ENCODE data around the gene PKDREJ.

PKDREJ gene

DNA sequence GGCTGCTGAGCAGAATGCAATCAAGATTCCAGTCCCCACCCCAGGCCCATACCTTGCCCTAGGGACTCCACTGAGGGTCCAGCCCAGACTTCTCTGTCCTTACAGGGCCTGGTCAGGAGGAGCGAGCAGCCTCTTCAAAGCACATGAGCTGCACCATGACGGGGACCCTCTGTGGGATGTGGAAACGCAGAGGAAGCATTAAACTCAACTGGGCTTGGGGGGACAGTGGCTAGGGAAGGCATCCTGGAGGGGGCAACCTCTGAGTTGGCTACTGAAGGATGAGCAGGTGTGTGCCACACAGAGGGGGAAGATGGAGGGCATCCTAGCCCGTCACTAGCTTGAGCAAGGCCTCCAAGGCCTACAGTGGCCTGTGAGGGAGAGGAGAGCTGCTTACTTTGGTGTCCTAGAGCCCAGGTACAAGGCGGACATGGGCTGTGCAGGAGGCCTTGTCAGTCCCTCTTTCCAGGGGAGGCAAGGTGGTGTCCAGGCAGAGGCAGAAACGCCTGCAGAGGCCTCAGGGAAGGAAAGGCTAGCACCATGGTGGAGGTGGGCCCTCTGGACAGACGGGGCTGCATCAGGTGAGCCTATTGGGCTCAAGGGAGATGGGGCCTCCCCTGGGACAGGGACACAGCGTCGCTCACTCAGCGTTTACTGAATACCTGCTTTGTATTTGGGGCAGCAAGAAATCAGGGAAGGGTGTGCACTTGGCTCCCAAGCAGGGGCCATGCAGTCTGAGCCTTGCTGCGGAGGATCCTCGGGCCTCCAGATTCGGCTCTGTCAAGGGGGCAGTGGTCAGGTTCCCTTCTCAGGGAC is 18.9 kb upstream of the PKDREJ start:
- Mint-ChIP-seq H3K27ac (peak overlapping the region; percentile 23), H3K27me3 (no peaks in the 10 kb centered on the region), H3K36me3 (ENCODE audit: low read depth) (peaks cover 100% of the 10 kb centered on the region), H3K4me1 (ENCODE audit: low read depth) (peaks cover 13% of the 10 kb centered on the region), H3K9me3 (no peaks in the 10 kb centered on the region), H3K4me3 (no peak overlapping the region)
- intact Hi-C loops (cut with micrococcal nuclease), result no loop called here

DNA sequence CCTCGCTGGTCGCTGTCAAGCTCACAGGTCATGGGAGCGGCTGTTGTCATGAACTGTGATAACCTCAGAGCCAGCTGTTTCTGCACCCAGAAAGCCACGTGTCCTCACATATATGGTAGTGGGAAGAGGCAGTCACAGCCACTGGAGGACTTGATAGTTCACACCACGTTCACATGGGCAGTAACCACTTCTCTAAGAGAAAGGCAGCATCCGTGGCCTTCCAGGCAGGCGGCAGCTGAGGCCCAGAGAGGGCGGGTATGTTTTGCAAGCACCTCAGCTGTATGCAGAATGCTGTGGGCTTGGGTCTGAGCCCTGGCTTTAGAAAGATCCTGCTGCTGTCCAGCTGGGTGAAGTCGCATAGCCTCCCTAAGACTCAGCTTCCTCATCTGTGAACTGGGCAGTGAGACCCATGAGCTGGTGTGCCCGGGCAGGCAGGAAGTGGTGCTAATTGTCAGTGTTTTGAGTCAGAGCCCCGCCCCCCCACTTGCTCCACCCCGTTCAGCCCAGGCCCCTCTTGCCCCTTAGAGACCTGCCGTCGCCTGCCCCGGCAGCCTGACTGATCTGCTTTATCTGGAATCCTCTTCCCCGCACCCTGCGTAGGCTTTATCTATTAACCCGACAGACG is 18.0 kb upstream of the PKDREJ start:
- intact Hi-C loops (cut with micrococcal nuclease), result no loop called here
- Mint-ChIP-seq H3K9me3 (no peaks in the 10 kb centered on the region), H3K27ac (peak overlapping the region; percentile 17), H3K4me3 (no peak overlapping the region), H3K36me3 (ENCODE audit: low read depth) (peaks cover 100% of the 10 kb centered on the region), H3K27me3 (no peaks in the 10 kb centered on the region), H3K4me1 (ENCODE audit: low read depth) (peaks cover 10% of the 10 kb centered on the region)

DNA sequence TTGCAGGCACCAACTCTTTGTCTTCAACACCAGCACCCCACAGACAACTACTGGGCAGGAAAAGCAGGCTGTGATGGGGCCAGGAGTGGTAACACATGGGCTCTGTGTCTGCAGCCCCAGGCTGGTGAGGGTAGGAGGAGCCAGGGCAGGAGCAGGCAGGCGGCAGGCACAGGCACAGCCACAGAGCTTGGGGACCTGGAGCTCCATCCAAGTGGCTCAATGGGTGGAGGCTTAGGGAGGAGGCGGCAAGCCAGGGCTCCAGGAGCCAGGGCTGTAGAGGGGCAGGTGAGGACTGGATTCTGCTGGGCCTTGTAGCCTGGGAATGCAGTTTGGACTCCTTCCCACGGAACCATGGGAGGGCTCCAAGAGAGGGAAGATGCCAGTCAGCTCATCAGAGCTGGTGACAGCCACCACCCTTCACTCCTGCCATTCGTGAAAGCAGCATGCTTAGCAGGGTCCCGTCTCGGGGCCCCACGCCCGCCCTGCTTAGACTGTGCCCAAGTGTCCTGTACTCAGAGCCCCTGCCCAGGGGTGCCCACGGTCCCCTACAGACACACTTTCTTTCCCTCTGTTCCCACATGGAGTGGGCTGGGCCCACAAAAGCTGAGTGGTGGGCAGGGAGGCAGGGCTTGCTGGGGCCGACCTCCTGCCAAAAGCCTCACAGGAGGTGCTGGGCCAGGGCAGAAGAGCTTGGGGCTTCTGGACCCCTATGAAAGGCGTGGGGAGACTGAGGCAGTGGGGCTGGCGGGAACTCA is 17.1 kb upstream of the PKDREJ start:
- H3K9me3 Mint-ChIP-seq, result peaks cover 5% of the 10 kb centered on the region
- peak overlapping the region; percentile 17 for H3K27ac Mint-ChIP-seq
- H3K4me1 Mint-ChIP-seq (ENCODE audit: low read depth), result peaks cover 18% of the 10 kb centered on the region
- peaks cover 100% of the 10 kb centered on the region for H3K36me3 Mint-ChIP-seq (ENCODE audit: low read depth)
- intact Hi-C loops (cut with micrococcal nuclease), result no loop called here
- H3K27me3 Mint-ChIP-seq, result no peaks in the 10 kb centered on the region
- no peak overlapping the region for H3K4me3 Mint-ChIP-seq

DNA sequence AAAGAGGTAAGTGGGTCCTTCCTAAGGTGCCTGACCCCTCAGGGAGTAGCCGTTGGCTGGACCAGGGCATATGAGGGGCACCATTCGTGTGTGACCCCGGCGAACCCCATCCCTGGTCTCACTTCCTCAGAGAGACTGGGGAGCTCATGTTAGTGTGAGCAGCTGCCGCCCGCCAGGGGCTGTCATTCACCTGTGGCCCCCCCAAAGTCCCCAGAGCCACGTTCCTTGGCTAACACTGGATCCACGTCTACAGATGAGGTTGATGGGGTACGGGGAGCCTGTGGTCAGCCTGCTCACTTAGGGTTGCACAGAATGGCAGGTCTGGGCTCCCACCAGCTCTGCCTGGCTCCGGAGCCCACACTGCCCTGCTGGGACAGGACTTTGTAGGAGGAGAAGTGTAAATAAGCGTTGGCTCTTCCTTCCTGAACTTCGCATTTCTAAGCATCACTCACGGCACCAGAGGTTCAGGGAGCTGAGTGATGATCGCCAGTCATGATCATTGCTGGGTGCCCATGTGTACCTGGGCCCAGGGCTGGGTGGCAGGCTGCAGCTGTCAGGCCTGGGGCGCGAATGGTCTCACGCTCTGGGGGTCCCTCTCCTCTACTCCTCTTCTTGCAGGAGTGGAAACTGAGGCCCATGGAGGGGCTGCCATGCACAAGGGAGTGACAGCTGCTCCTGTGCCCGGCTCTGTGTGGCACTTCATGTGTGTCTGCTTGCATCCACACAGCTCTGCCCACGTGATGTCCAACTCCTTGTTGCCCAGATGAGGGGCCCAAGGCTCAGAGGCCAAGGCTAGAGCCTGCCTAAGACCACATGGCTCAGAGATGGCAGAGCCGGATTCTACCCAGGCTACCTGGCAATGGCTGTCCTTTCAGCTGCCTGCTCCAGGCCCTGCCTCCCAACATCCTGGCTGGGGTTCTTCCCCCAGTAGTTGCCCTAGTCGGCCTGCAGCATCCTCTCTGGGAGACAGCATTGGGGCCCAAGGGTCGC is 15.8 kb upstream of the PKDREJ start:
- Mint-ChIP-seq H3K4me1 (ENCODE audit: low read depth) (peaks cover 18% of the 10 kb centered on the region), H3K27ac (no peak overlapping the region), H3K9me3 (peaks cover 7% of the 10 kb centered on the region), H3K4me3 (no peak overlapping the region), H3K27me3 (no peaks in the 10 kb centered on the region), H3K36me3 (ENCODE audit: low read depth) (peaks cover 100% of the 10 kb centered on the region)
- intact Hi-C loops (cut with micrococcal nuclease), result no loop called here

DNA sequence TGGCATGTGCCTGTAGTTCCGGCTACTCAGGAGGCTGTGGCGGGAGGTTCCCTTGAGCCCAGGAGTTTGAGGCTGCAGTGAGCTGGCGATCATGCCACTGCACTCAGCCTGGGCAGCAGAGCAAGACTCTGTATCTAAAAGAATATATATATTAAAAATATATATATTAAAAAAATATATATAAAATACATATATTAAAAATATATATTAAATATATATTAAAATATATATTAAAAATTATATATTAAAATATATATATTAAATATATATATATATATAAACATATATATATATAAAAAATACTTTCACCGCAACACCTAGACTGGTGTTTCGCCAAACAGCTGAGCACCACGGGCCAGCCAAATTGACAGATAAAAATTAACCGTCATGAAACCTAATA is 13.4 kb upstream of the PKDREJ start:
- H3K27ac Mint-ChIP-seq, result peak overlapping the region; percentile 21
- H3K4me3 Mint-ChIP-seq, result no peak overlapping the region
- intact Hi-C loops (cut with micrococcal nuclease), result no loop called here
- peaks cover 18% of the 10 kb centered on the region for H3K4me1 Mint-ChIP-seq (ENCODE audit: low read depth)
- H3K27me3 Mint-ChIP-seq, result no peaks in the 10 kb centered on the region
- peaks cover 100% of the 10 kb centered on the region for H3K36me3 Mint-ChIP-seq (ENCODE audit: low read depth)
- H3K9me3 Mint-ChIP-seq, result peaks cover 7% of the 10 kb centered on the region

DNA sequence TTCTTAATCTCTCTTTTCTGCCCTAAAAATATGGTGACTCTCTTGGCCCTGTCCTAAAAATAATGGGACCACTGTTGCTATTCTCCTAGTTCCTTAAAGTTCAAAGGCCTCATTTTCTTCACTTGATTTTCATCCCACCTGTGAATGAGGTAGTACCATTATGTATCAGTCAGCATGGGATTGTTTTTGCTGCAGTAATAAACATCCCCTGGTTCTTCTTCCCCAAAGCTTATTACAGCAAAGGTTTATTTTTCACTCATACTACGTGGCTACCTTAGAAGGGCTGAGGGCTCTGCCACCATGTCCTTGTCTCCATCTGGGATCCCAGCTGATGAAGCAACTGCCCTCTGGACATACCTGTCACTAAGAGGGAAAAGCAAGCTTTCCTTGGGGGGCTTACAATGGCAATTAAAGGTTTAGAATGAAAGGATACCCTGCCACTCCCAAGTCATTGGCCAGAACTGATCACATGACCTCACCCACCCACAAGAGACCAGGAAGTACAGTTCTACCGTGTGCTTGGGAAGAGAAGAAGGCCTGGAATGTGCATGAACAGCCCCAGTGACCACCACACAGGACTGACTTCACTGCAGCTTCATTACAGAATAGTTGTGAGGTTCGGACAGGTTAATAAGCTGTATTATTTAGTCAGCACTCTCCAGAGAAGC is 12.4 kb upstream of the PKDREJ start:
- Mint-ChIP-seq H3K4me1 (ENCODE audit: low read depth) (peaks cover 12% of the 10 kb centered on the region), H3K27me3 (no peaks in the 10 kb centered on the region), H3K36me3 (ENCODE audit: low read depth) (peaks cover 96% of the 10 kb centered on the region), H3K27ac (peak overlapping the region; percentile 21), H3K4me3 (no peak overlapping the region), H3K9me3 (peaks cover 7% of the 10 kb centered on the region)
- intact Hi-C loops (cut with micrococcal nuclease), result no loop called here

DNA sequence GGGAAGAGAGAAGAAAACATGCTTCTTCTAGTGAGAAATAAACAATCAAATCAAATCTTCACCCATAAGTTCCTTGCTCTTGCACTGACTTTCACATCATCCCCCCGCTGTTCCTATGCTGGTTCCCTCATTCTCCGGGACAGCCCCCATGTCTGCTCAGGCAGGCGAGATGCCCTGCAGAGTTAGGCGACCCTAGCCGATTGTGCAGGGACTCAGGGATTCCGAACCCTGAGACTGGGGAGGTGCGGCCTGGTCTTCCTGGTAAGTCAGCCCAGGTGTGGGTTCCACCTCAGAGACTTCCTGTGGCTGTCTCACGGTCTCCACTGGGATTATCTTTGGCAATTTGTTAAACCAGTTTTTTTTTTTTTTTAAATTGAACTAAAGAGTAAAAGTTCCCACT is 11.2 kb upstream of the PKDREJ start:
- peaks cover 7% of the 10 kb centered on the region for H3K9me3 Mint-ChIP-seq
- no peaks in the 10 kb centered on the region for H3K27me3 Mint-ChIP-seq
- H3K27ac Mint-ChIP-seq, result no peak overlapping the region
- H3K4me1 Mint-ChIP-seq (ENCODE audit: low read depth), result peaks cover 16% of the 10 kb centered on the region
- intact Hi-C loops (cut with micrococcal nuclease), result no loop called here
- peaks cover 95% of the 10 kb centered on the region for H3K36me3 Mint-ChIP-seq (ENCODE audit: low read depth)
- H3K4me3 Mint-ChIP-seq, result no peak overlapping the region

DNA sequence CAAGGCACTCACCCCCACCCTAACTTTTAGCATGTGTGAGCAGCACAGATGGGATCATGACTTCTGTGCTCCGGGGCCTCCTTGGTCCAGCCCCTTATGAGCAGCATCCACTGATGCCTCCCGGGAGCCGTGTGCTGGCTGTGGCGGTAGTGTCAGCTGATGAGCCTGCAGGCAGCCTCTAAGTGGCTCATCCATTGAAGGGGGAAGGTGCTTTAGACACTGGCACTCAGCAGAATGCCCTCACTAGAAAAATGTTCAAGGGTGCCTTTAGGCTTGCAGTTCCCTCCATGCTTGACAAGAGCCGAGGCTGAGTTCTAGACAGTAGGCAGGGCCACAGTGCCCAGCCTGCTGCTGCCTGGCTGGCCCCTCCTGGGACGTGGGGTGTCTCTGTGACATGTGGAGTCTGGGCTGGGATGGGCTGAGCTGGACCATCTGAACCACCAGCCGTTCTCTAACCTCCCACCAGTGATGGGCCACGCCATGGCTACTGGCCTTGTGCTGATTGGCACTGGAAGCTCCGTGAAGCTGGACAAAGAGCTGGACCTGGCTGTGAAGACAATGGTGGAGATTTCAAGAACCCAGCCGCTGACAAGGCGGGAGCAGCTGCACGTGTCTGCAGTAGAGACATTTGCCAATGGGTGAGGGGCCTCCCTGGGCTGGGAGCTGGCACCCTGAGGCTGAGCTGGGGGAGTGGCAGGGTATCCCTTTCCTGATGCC is 10.4 kb upstream of the PKDREJ start:
- Mint-ChIP-seq H3K36me3 (ENCODE audit: low read depth) (peaks cover 88% of the 10 kb centered on the region), H3K27ac (no peak overlapping the region), H3K27me3 (no peaks in the 10 kb centered on the region), H3K4me3 (no peak overlapping the region), H3K9me3 (peaks cover 7% of the 10 kb centered on the region), H3K4me1 (ENCODE audit: low read depth) (peaks cover 20% of the 10 kb centered on the region)
- intact Hi-C loops (cut with micrococcal nuclease), result no loop called here

DNA sequence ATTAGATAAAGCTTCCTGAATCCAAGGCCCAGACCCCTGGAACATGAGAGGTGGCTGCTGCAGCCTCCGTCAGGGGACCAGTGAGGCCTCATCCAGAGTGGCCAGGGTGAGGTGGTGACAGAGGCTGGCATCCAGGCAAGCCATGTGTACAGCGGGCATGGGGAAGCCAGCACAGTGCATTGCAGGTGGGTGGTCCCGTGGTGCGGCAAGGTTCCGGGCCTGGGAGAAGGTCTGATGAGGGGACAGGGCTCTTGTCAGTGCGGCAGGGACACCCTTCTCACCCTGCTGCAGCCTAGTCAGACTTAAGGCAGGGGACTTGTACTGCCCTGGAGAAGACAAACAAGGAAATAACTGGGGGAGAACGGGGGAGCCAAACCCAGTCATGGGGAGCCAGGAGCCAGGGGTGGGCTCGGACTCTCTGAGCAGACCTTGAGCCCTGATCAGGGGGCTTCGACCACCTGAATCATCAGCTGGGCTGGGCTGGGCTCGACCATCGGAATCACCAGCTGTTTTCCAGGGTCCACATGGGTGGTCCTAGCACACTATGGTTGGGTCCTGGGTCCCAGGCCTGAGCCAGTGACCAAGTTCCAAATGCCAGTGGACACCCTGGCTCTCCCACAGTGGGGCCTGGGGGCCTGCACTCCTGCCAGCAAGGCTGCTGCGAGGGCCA is 9.8 kb upstream of the PKDREJ start:
- Mint-ChIP-seq H3K4me3 (no peak overlapping the region), H3K27ac (no peak overlapping the region), H3K9me3 (peaks cover 7% of the 10 kb centered on the region), H3K36me3 (ENCODE audit: low read depth) (peaks cover 86% of the 10 kb centered on the region), H3K27me3 (no peaks in the 10 kb centered on the region), H3K4me1 (ENCODE audit: low read depth) (peaks cover 26% of the 10 kb centered on the region)
- intact Hi-C loops (cut with micrococcal nuclease), result no loop called here

DNA sequence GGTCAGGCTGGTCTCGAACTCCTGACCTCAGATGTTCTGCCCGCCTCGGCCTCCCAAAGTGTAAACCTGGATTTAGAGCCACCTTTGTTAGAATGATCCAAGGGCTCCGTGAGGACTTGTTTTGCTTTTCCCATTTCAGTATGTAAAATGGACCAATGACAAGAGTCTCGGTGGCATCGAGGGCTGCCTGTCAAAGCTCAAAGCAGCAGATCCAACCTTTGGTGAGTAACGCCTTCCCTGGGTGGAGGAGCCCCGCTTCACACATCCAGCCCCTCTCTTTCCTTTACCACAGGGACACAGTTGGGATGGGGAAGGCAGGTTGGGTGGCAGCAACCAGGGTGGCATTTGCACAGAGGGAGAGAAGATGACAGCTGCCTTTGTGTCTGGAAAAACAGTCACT is 9.1 kb upstream of the PKDREJ start:
- peaks cover 31% of the 10 kb centered on the region for H3K4me1 Mint-ChIP-seq (ENCODE audit: low read depth)
- H3K27ac Mint-ChIP-seq, result no peak overlapping the region
- intact Hi-C loops (cut with micrococcal nuclease), result no loop called here
- no peak overlapping the region for H3K4me3 Mint-ChIP-seq
- H3K9me3 Mint-ChIP-seq, result peaks cover 7% of the 10 kb centered on the region
- no peaks in the 10 kb centered on the region for H3K27me3 Mint-ChIP-seq
- peaks cover 78% of the 10 kb centered on the region for H3K36me3 Mint-ChIP-seq (ENCODE audit: low read depth)

DNA sequence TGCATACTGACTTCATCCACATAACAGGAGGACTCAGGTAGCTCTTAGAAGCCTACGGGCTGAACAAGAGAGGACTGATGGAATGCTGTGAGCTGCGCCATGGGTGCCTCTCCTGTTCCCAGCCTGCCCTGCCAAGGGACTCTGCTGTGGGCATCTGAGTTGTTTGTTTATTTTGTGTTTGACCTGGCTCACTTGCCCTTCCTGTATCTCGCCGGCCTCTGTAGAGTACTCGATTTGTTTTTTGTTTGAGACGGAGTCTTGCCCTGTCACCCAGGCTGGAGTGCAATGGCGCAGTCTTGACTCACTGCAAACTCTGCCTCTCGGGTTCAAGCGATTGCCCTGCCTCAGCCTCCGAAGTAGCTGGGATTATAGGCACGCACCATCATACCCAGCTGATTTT is 6.4 kb upstream of the PKDREJ start:
- H3K9me3 Mint-ChIP-seq, result no peaks in the 10 kb centered on the region
- intact Hi-C loops (cut with micrococcal nuclease), result loop anchor here (2.0 kb wide), 1 partner anchor 119 kb away; the partner anchor contains the start of gene PPARA
- H3K27me3 Mint-ChIP-seq, result peaks cover 13% of the 10 kb centered on the region
- no peak overlapping the region for H3K27ac Mint-ChIP-seq
- peaks cover 24% of the 10 kb centered on the region for H3K4me1 Mint-ChIP-seq (ENCODE audit: low read depth)
- peaks cover 52% of the 10 kb centered on the region for H3K36me3 Mint-ChIP-seq (ENCODE audit: low read depth)
- H3K4me3 Mint-ChIP-seq, result no peak overlapping the region

Measured in dendritic cell treated with granulocyte-macrophage colony-stimulating factor and Interleukin-4, amounts not matched to agents 40 ng/mL and 50 ng/mL, for 4 days (primary cell).